Nucleus accumbens (tissue), 56 donors: Measurements from ENCODE around the gene RHBDL1.

Experiments used
- DNase-seq, 56 donors: peaks; one replicate each; lab custom pipeline; 2025; lab: John Stamatoyannopoulos, UW

Gene RHBDL1

DNA sequence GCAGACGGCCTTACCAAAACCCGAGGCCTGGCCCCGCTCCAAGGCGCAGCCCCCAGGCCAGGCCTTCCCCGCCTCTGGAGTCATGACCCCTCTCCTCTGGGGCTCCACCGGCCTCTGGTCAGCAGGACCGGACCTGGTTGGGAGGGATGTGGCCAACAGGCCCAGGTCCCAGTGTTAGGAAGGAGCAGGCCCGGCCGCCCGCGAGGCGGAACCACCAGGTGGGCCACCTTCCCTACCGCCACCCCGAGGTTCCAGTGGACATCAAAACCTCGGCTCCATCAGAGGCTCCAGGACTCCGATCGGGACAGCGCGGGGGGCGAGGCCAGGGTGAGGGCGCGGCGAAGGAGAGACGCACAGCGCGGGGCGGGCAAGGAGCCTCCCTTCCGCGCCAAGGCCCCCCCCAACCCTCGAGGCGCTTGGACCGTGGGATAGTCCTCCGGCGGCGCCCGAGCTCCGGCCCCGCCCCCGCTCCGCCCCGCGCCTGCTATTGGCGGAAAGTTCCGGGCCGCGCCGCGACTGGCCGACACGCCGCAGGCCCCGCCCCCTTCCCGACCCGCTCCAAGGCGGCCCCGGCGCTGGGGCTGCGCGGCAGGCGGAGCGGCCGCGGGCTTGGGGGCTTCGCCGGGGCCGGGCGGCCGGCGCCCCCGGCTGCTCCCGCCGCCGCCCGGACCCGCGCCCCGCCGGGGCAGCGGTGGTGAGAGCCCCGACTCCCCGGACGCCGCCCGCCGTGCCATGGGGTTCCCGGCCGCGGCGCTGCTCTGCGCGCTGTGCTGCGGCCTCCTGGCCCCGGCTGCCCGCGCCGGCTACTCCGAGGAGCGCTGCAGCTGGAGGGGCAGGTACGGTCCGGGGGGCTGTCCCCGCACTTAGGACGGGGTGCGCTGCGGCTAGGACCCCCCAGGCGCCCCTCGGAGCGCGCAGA, 39.3 kb downstream of the RHBDL1 start, which contains the start of gene METRN:
Gene METRN (plus strand): TSS at position 561 of the 919 bp plus-strand sequence. CDS start 172 bp downstream, at position 733.
- DNase-seq: peak in 54 of 56 donors; percentile 47 to 94 (median 81)

DNA sequence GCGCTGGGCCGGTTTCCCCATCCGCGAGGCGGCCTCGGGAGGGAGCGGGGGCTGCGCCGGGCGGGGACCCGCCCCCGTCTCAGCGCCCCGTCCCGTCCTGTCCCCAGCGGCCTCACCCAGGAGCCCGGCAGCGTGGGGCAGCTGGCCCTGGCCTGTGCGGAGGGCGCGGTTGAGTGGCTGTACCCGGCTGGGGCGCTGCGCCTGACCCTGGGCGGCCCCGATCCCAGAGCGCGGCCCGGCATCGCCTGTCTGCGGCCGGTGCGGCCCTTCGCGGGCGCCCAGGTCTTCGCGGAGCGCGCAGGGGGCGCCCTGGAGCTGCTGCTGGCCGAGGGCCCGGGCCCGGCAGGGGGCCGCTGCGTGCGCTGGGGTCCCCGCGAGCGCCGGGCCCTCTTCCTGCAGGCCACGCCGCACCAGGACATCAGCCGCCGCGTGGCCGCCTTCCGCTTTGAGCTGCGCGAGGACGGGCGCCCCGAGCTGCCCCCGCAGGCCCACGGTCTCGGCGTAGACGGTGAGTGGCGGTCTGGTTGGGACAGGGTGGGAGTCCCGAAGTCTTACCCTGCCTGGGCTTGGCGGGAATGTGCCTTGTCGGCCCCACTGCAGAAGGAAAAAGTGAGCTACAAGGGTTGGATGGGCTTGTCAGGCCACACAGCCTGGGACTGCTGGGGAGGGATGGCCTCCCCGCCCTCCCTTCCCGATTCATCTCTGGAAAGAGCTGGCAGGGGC, 40.2 kb downstream of the RHBDL1 start:
- DNase-seq: peak in 8 of 56 donors; percentile 36 to 61 (median 50)

DNA sequence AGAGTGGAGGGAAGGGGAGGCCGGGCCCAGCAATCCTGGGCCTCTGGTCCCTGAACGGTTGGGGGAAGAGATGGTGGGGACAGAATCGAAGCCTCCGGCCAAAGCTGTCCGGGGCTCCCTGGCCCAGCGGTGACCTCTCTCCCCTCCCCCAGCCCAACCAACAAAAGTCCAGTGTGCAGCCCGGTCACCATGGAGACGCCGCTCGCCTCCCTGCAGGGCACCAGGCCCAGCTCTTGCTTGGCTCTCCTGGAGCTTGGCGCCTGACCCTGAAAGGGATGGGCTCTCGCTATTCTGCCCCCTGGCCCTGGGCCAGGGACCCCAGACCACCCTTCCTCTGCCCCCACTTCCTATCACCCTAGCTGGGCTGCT, 40.7 kb downstream of the RHBDL1 start:
- DNase-seq: peak in 55 of 56 donors; percentile 25 to 95 (median 85)

DNA sequence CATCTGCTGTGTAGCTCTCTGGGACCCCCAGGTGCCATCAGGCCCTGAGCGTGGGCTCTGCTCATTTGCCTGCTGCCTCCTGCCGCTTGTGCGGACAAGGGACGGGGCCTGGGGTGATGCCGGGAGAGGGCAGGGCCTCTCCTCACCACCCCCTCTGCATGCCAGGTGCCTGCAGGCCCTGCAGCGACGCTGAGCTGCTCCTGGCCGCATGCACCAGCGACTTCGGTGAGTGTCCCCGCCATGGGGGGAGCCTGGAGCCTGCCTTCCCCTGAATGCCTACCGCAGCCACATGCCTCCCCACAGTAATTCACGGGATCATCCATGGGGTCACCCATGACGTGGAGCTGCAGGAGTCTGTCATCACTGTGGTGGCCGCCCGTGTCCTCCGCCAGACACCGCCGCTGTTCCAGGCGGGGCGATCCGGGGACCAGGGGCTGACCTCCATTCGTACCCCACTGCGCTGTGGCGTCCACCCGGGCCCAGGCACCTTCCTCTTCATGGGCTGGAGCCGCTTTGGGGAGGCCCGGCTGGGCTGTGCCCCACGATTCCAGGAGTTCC, 41.4 kb downstream of the RHBDL1 start:
- peak in 1 of 56 donors; percentile 44 for DNase-seq

DNA sequence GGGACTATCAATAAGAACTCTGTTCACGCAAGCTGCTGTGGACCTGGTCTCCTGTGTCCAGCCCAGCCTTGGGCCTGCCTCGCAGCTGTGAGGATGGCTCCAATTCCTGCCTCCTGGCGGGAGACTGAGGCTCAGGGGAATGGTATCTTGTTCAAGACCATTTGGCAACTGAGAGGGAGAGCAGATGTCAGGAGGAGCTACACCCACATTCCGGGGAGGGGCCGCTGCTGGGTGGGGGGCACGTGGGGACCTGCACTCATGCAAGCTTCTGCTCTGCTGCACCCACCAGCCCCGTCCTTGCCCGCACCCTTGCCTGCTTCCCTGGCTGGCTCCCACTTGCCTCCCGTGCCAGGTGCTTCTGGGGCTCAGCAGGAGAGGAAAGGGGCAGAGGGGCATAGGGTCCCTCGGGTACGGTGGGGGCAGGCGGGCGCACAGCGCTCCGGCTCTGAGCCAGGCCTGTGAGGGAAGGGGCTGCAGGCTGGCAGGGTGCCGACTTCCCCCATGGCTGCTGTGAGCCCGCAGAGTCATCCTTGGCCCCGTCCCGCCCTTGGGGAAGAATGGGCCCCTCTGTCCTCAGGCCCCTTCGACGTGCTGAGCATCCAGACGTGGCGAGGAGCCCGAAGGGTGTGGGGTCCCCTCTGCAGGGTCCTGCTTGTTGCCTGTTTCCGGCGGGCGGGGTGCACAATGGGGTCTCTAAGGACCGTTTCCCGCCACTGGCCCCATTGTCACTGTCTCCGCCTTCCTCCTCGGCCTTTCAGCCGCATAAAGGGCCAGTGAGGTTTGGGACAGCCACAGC, 42.2 kb downstream of the RHBDL1 start:
- peak in 21 of 56 donors; percentile 10 to 57 (median 34) for DNase-seq

DNA sequence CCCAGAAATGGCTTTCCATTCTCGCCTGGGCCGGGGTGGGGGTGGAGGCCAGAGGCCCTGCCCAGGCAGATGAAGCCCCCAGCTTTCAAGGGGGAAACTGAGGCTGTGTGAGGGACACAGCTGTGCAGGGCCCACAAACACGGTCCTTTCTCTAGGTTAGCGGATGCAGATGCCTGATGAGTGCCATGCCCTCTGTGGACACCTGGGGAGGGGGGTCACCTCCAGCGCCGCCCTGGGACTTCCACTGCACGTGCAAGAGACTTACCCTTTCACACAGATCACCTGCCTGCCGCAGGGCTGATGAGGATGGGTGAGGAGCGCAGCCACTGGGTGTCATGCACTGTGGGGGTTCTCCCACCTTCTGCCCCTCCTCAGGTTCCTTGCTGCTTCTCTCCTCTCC, 42.9 kb downstream of the RHBDL1 start:
- DNase-seq: no peak

DNA sequence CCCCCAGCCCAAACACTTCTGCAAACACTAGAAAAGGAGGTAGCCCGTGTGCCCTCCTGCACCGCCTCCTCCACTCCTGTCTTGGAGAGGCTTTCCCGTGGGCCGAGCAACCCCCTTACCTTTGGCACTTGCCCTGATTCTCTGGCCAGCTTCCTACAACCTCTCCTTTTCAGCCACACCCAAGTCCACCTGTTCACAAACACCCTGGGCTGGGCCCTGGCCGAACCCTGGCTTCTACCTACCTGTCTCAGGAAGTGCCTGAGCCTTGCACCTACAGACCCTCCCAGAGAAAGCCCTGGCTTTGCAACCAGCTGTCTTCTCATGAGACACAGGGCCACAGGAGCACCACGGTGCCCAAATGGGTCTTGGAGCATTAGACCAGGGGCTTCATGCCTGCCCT, 43.5 kb downstream of the RHBDL1 start:
- DNase-seq: no peak

DNA sequence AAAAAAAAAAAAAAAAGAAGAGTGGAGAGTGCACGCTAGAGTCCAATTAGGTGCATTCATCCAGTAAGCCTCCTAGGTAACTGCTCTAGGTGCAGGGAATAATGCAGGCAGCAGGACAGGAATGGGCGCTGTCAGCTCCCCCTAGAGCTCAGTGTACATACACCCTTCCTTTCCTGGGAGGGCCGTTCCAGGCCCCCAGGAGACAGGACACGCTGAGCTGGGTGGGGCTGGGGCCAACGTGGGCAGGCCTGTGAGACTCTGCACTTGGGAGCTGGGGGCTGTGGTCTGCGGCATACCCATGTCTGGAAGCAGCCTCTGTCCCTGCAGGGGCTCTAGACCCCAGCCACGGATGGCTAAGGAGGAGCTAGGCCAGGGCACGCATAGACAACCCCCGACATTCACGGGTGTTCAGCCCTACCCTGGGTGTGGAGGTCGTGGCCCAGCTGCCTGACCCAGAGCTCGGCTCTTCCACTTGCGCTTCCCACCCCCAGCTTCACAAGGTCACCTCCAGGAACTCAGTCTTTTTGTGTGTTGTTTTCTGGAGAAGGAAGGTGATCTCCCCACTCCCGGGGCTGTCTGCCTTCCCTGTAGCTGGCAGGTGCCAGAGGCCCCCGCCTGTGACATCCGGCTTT, 44.5 kb downstream of the RHBDL1 start:
- peak in 11 of 56 donors; percentile 37 to 73 (median 53) for DNase-seq

DNA sequence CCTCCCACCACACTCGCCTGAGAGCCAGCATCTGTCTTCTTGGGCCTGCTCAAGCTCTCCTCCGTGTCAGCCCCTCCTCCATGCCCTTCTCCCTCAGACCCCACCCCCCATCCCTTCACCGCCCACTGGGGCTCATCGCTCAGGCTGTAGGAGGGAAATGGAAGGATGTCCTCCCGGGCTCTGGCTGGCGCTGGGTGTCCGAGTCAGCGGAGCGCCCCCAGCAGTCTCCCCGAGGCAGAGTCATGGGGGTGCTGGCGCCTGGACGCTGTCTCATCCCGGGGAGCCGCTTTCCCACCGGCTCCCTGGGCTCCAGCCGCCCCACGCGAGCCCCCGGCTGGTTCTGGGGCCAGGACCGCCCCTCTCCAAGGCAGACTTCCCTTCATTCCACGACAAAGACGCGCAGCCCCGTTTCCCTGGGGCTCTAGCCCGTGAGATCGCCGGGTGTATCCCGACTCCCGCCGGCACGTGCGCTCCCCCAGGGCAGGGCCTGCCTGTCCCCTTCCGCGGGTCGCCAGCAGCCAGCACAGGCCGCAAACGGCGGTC, 45.0 kb downstream of the RHBDL1 start:
- peak in 47 of 56 donors; percentile 34 to 85 (median 64) for DNase-seq

DNA sequence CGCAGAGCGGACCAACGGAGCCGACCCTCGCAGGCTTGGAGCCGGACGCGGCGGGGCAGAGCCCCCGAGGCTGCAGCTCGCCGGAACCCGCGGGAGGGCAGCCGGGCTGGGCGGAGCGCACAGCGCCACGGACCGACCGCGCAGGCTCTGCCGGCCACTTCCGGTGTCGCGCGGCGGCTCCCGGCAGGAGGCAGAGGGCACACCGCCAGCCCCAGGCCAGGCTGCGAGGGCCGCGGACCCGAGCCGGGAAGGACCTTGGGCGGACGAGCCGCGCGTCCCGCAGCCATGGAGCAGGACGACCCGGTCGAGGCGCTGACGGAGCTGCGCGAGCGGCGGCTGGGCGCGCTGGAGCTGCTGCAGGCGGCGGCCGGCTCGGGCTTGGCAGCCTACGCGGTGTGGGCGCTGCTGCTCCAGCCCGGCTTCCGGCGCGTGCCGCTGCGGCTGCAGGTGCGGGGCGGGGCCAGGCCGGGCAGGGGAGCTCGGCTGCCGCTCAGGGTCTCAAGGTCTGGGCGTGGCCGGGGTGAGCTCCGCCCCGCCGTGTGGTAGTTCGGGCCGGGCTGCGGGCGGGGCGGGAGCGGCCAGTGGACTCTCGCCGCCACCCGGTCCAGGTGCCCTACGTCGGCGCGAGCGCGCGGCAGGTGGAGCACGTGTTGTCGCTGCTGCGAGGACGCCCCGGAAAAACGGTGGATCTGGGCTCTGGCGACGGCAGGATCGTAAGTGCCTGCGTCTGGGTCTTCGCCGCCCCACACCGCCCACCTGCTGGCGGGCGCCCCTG, 45.7 kb downstream of the RHBDL1 start, which contains the start of gene ANTKMT:
Gene ANTKMT (plus strand): TSS at position 157 of the 775 bp plus-strand sequence. CDS start 129 bp downstream, at position 286.
- DNase-seq: peak in 52 of 56 donors; percentile 28 to 85 (median 72)

DNA sequence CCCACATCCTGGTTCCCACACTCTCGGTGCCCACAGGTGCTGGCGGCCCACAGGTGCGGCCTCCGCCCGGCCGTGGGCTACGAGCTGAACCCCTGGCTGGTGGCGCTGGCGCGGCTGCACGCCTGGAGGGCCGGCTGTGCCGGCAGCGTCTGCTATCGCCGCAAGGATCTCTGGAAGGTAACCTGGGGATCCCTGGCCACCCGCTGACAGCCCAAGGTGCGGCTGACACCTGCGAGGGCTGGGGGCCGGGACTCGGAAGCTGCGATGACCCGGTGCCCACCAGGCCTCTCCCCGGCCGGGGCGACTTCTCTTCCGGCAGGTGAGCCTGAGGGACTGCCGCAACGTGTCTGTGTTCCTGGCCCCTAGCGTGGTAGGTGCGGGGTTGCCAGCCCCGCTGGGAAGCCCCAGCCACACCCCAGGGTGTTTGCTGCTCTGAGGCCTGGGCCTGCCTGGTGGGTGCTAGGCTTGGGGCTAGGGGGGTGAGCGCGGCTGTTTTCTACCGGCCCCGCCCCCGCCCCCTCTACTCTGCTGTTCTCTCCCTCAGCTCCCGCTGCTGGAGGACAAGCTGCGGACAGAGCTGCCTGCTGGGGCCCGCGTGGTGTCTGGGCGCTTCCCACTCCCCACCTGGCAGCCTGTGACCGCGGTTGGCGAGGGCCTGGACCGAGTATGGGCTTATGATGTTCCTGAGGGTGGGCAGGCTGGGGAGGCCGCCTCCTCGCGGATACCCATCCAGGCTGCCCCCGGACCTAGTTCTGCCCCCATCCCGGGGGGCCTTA, 46.5 kb downstream of the RHBDL1 start:
- no peak for DNase-seq

DNA sequence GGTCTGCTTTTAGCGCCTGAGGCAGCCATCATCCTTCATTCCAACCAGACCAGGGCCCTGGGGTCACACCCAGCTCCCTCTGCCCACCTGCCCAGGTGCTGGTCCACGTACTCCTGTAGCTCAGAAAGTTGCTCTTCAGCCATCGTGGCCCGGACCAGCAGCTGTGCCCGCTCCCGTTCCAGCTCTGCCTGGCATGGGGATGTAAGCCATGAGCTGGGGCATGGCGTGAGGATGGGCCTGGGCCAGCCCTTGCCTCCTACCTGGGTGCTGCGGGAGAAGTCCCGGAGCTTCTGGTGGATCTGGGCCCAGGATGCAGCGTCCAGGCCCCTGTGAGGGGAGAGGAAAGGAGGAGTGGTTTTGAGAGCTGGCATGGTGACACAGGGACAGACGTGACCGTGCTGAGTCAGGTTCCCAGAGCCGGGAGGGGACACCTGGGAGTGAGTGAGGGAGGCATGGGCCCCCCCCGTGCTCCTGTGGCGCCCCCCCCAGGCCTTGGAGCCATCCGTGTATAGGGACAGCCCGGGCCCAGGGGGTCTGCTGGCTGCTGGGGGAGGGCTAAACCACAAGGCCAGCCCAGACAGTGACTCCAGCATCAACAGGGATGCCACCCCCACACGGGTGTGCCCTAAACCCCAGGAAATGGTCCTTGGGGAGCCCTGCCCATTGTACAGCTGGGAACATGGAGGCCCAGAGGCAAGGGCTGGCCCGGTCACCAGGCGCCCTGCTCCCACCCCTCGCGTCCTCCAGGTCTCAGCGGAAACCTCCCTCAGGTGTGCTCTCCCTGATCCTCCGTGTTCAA, 47.6 kb downstream of the RHBDL1 start:
- DNase-seq: no peak

DNA sequence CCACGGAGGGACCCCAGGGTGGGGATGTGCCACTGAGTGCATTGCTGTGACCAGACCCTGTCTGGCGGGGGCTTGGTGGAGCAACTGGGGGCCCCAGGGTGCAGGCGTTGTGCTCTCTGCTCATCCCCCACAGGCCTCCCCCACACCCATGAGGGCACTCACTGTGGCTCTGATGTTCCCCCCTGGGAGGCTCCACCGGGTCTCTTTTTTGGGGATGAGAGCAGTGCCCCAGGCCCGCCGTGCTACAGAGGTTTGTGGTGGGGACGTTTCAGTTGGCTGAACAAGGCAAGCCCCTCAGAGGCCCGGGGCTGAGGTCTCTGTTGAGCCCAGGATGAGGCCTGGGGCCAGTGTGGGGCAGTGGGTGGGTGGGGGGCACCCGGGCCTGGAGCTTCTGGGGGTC, 48.2 kb downstream of the RHBDL1 start:
- no peak for DNase-seq

DNA sequence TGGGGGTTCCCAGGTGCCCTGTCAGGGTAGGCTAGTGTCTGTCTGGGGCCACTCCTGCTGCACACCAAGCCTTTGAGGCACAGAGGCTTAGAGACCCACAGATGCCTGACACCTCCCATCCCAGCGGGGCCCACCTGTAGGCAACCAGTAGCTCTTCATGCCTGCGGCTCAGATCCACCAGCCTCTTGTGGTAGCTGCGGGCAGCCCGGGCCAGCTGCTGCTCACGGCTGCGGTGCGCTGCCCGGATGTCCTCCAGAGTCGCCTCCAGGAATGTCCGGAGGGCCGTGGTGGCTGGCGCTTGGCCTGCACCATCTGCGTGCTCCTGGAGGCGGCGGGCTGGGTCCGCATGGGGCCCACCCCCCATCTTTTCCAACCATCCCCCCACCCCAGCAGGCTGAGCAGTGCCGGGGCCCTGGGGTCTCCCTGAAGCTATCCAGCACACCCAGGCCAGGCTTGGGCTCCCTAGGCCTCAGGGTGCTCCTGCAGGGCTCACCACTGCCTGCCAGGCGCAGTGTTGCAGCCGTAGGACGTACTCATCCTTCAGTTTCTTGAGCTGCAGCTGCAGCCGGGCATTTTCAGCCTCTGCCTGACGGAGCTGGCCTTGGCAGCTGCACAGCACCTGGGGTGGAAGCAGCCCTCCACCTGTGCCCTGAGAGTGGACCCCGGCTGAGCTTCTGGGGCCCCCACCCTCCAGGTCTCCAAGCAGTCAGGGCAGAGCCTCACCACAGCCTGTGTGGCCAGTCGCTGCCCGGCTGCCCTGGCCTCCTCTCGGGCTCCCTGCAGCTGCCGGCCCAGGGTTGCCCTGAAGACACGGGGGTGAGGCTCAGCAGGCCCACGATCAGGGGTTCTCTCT, 48.9 kb downstream of the RHBDL1 start:
- no peak for DNase-seq

DNA sequence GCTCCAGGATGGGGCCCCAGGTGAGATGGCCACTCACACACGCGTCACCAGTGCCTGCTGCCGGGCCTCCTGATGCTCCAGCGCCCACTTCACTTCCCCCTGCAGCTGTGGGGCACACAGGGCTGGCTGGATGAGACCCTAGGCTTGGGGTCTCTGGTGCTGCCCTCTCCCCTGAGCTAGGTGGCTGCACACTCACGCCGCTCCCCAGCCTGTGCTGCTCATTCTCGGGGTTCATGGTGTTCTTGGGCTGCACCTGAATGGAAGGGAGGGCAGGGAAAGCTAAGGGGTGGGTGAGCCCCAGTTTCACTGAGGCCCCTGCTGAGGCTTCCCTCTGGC, 49.5 kb downstream of the RHBDL1 start:
- DNase-seq: no peak
